Measurements from ENCODE around the gene GGT1.
"Not testable (repeated sequence)": the region's sequence is repeated elsewhere in the genome, so short reads cannot be mapped to it uniquely, and the experiment has no call there.

GRCh38 chr22:24665395-24665794 lies 62.4 kb downstream of the GGT1 start:
- TF ChIP-seq EZH2 (IDR thresholded peaks at IDR 0.05; ENCODE audit: insufficient read depth, poor library complexity, severe bottlenecking); EZH2phosphoT487 (IDR thresholded peaks at IDR 0.05; ENCODE audit: insufficient read depth, low read depth): not testable (repeated sequence)

Data from GM23248 (cell line).